Cardiac muscle cell (in vitro differentiated cells and primary cell): ENCODE measurements around the gene RREB1. TPM values are rescaled to one million over a fixed set of nuclear protein-coding genes. Genes with fewer than 3 reads are reported as not detected.

Experiments
- DNase-seq, 2 donors: peaks; one replicate each; pipeline versions ENCODE4 v3.0.0 to v3.0.0-alpha.2; 2010 to 2017; ENCODE audit warnings: low read depth in 1 of 2, low spot score in 1 of 2
- H3K27ac ChIP-seq: fragments of 200-600 bp; sonication (generic); 2 replicates; pipeline ENCODE4 v1.5.1; 2016
- H3K27me3 ChIP-seq: fragments of 200-600 bp; sonication (generic); 2 replicates; pipeline ENCODE4 v1.6.0; 2016; ENCODE audit warnings: control low read depth
- H3K36me3 ChIP-seq: fragments of 200-600 bp; sonication (generic); 2 replicates; pipeline ENCODE4 v1.5.1; 2016; ENCODE audit warnings: control low read depth
- H3K4me1 ChIP-seq: fragments of 200-600 bp; sonication (generic); 2 replicates; pipeline ENCODE4 v1.8.1; 2017; ENCODE audit warnings: low read depth, mild to moderate bottlenecking, mixed run types
- H3K4me3 ChIP-seq: fragments of 200-600 bp; sonication (generic); 2 replicates; pipeline ENCODE4 v1.5.1; 2016; ENCODE audit warnings: mild to moderate bottlenecking
- H3K9me3 ChIP-seq: fragments of 200-600 bp; sonication (generic); 2 replicates; pipeline ENCODE4 v1.5.1; 2017; ENCODE audit warnings: low read depth, mild to moderate bottlenecking, control low read depth
- polyA plus RNA-seq: library from polyadenylated mRNA; unstranded; fragments of >200 nt; fragmentation: Nextera tagmentation; extraction: Ambion mirVana; gene quantifications from 2 replicates; pipeline ENCODE4 v1.2.1, GENCODE V29; 2016
- total RNA-seq: library from RNA; depleted of rRNA; stranded (reverse); fragments of >200 nt; gene quantifications from 2 replicates; pipeline ENCODE4 v1.2.3, GENCODE V29; 2016
- TF ChIP-seq, protein P1 (sequence below): IDR thresholded peaks from 2 replicates; pipeline ENCODE4 v1.5.1; 2012; ENCODE audit warnings: low read depth, mild to moderate bottlenecking, low read length

The RREB1 gene
- total and polyA plus RNA-seq, 2 experiments from 2014 or later: 15.4 to 55.3 TPM

- TF ChIP-seq, protein P1, sequence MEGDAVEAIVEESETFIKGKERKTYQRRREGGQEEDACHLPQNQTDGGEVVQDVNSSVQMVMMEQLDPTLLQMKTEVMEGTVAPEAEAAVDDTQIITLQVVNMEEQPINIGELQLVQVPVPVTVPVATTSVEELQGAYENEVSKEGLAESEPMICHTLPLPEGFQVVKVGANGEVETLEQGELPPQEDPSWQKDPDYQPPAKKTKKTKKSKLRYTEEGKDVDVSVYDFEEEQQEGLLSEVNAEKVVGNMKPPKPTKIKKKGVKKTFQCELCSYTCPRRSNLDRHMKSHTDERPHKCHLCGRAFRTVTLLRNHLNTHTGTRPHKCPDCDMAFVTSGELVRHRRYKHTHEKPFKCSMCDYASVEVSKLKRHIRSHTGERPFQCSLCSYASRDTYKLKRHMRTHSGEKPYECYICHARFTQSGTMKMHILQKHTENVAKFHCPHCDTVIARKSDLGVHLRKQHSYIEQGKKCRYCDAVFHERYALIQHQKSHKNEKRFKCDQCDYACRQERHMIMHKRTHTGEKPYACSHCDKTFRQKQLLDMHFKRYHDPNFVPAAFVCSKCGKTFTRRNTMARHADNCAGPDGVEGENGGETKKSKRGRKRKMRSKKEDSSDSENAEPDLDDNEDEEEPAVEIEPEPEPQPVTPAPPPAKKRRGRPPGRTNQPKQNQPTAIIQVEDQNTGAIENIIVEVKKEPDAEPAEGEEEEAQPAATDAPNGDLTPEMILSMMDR: no peak
- H3K4me3 ChIP-seq: no peak overlapping the region
- H3K9me3 ChIP-seq: no peaks in the 10 kb centered on the region
- H3K4me1 ChIP-seq: peaks cover 69% of the 10 kb centered on the region
- H3K36me3 ChIP-seq: no peaks in the 10 kb centered on the region
- peak overlapping the region; percentile 86 for H3K27ac ChIP-seq
- no peaks in the 10 kb centered on the region for H3K27me3 ChIP-seq
- no peak for DNase-seq
Measured at GRCh38 chr6:7145585-7145884, 37.8 kb downstream of the RREB1 start.

- peak in 1 of 2 donors; percentile 62 for DNase-seq
- TF ChIP-seq, protein P1: no peak
- Histone ChIP-seq H3K4me3 (no peak overlapping the region), H3K27ac (peak overlapping the region; percentile 86), H3K36me3 (no peaks in the 10 kb centered on the region), H3K4me1 (peaks cover 68% of the 10 kb centered on the region), H3K9me3 (no peaks in the 10 kb centered on the region), H3K27me3 (no peaks in the 10 kb centered on the region)
Measured at GRCh38 chr6:7145885-7146828, 38.4 kb downstream of the RREB1 start.

DNA sequence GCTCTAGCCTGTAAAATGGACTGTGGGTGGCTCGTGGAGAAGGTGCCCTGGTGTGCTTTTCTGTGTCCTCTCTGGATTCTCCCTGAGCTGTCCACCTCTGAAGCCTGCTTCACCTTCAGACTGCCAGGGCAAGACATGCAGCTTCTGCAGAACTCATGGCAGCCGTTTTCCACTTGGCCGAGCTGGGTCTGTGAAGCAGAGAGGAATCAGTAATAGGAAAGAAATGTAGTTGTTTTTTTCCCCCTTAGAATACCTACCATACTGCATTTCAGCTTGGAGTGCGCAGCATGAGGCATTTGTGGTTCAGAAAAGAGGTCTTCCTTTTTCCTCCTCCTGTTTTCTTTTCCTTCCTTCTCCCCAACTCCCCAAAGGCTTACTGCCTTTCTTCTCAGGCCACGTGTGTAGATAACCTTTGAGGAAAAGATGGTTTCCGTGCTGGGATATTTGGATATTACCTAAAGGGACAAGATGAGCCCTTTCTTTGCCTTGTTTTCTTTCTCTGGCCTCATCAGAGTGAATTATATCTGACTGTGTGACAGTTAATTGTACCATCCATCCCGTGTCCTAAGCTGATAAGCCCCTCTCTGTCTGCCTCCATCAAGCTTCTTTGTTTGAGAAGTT lies 39.4 kb downstream of the RREB1 start:
- TF ChIP-seq, protein P1: no peak
- Histone ChIP-seq H3K36me3 (no peaks in the 10 kb centered on the region), H3K9me3 (no peaks in the 10 kb centered on the region), H3K27ac (peak overlapping the region; percentile 86), H3K4me3 (no peak overlapping the region), H3K27me3 (no peaks in the 10 kb centered on the region), H3K4me1 (peaks cover 65% of the 10 kb centered on the region)
- DNase-seq: no peak

DNA sequence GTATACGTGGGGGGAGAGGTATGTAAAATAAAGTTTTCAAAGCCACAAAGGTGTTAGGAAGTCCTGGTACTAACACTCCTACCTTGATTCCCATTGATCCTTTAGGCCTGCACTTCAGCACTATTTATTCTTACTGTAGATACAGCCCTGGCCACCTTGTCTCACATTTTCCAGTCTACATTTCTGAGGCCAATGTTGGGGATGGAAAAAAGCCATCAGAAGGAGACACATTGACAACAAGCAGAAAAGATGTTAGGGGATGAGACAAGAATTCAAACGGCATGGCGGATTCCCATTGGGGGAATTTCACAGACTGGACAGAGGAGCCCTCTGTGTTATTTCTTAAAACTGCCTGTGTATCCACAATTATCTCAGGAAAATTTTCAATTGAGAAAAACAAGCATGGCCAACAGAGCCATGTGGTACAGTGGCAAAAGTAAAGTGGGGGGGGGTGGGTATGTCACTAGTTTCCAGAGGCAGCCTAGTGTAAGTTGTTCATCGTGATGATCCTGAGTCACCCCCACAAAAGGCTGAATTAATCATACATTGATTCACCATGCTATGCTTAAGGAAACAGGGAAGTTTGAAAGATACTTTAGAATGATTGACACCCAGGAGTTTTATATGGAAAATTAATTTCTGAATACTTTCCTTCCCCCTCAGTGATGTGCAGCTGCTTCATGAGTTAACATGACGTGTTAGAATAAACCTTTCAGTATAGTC lies 40.5 kb downstream of the RREB1 start:
- Histone ChIP-seq H3K27ac (peak overlapping the region; percentile 86), H3K27me3 (no peaks in the 10 kb centered on the region), H3K4me1 (peaks cover 67% of the 10 kb centered on the region), H3K9me3 (no peaks in the 10 kb centered on the region), H3K4me3 (no peak overlapping the region), H3K36me3 (no peaks in the 10 kb centered on the region)
- DNase-seq: no peak
- TF ChIP-seq, protein P1: no peak

DNA sequence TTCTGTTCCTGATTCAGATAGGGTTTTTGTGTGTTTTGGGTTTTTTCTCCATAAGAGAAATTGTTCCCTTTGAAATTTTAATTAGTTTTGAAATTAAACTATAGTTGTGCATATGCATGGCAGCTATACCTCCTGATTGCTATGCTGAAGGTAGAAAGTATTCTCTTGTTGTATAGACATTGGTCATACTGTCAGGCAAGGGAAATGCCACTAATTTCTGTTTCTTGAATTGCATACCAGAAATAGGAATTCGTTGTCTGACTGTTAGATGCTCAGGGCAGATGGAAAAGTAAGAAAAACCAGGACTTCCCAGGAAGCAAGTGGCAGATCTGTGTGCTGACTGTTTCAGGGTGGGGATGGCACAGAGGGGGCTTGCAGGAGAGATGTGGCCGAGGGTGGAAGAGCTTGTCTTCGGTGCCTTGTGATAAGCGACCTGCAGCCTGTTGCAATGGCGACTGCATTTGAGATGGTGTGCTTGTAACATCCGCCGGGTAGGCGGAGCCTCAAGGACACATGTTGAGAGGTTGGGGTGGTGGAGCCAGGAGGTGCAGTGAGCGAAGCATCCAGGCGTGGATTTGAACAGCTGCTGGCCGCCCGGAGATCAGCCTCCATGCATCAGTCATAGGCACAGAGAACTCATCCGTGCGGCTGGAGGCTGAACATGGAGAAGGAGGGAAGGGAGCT lies 42.8 kb downstream of the RREB1 start:
- no peaks in the 10 kb centered on the region for H3K27me3 ChIP-seq
- no peak overlapping the region for H3K27ac ChIP-seq
- H3K4me1 ChIP-seq: peaks cover 48% of the 10 kb centered on the region
- TF ChIP-seq, protein P1: no peak
- no peaks in the 10 kb centered on the region for H3K9me3 ChIP-seq
- H3K36me3 ChIP-seq: no peaks in the 10 kb centered on the region
- DNase-seq: no peak
- no peak overlapping the region for H3K4me3 ChIP-seq
